Mucosa of descending colon (tissue), 3 donors: Measurements from ENCODE around the gene FOCAD. TPM values are rescaled to one million over a fixed set of nuclear protein-coding genes. Genes with fewer than 3 reads are reported as not detected.

Experiments
- ATAC-seq: fragments of 200-7000 bp; cut with Tn5 transposase; one replicate; pipeline ENCODE4 v1.9.1; 2020; ENCODE audit warnings: mild to moderate bottlenecking, moderate library complexity
- DNase-seq, 3 donors: peaks; one replicate each; pipeline ENCODE4 v3.0.0-alpha.2; 2020
- H3K36me3 ChIP-seq: fragments of 200-600 bp; one replicate; pipeline ENCODE4 v1.8.0; 2021; ENCODE audit warnings: low read depth, mild to moderate bottlenecking
- H3K4me1 ChIP-seq: fragments of 200-600 bp; one replicate; pipeline ENCODE4 v1.8.0; 2021; ENCODE audit warnings: low read depth, mild to moderate bottlenecking
- H3K4me3 ChIP-seq: fragments of 200-600 bp; one replicate; pipeline ENCODE4 v1.8.0; 2021; ENCODE audit warnings: mild to moderate bottlenecking
- H3K9me3 ChIP-seq: fragments of 200-600 bp; one replicate; pipeline ENCODE4 v1.8.0; 2021; ENCODE audit warnings: mild to moderate bottlenecking
- CTCF ChIP-seq: fragments of 200-600 bp; IDR thresholded peaks from one replicate; pipeline ENCODE4 v1.8.0; 2022; ENCODE audit warnings: antibody characterized with exemption, mild to moderate bottlenecking
- intact Hi-C, 2 donors: fragments of 100-400 bp; cut with DNase I in 1 of 2; cut with micrococcal nuclease in 1 of 2; formaldehyde crosslinking; loops; one replicate each; pipeline versions ENCODE4 v1.11.0 to v1.11.1; 2022; cut with DNase I, micrococcal nuclease
- total RNA-seq, 3 donors: library from RNA; stranded (reverse); fragmentation: NEBNext Ultra II Directional in 2 of 3; extraction: Animal tissue kit (Norgen Biotek cat#: 25700) in 2 of 3; gene quantifications; one replicate each; pipeline versions ENCODE4 v1.2.1 to v1.2.4, GENCODE V29; 2021 to 2023
- donor health status: DM: no; HTN: no; CAD: no; lungs with moderate emphysema.
- donor health status: DM: no; HTN: no; CAD: no.
- donor health status: DM: no; HTN: yes; CAD: no.

Gene FOCAD
- total RNA-seq, 3 donors from 2014 or later, result 26.6 to 30.3 (median 26.9) TPM

DNA sequence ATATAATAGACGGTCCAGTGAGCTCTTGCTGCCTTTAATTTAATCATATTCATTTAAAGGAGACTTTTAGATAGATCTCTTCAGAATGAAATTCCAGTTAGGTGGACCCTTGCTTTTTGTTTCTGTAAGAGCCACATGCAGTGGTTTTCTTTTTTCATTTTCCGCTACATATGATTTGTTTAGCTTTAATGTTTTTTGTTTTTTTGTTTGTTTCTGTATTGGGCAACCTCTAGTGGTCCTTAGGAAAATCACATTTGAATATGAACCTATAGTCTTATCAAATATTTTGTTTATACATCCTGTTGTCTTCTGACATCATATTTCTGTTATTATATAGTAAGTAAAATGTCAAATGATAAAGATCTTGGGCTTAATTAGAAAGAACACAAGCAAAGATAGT, 196.6 kb downstream of the FOCAD start:
- no peak for DNase-seq
- no peak for TF ChIP-seq CTCF
- intact Hi-C loops, result loop anchor here in 1 of 2 donors (10.0 kb wide), 1 partner anchor 224 kb away; no protein-coding TSS in a partner anchor

DNA sequence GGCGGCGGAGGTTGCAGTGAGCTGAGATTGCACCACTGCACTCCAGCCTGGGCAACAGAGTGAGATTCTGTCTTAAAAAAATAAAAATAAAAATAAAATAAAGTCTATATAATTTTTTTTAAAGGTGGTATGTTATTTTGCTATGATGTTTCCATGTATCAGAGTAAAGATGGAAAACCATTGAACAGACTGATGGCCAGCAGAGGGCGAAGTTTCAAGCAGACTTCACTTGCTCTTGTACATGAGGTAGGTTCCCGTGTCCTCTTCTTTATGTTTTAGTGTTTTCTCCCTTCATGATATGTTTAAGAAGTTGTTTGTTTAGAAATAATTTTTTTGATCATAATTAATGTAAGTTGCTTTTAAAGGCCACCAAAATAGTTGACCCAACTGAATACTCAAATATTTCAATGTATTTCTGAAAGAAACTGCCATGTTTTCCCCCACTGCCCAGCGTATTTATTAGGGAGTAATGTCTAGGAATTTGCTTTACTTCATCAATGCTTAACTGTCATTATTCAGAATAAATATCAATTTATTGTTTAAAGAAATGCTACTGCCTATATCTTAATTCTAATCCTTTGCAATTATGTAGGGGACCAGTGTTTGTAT, 201.0 kb downstream of the FOCAD start:
- peak in 2 of 3 donors; percentile 46 to 86 for DNase-seq
- no peaks in the 10 kb centered on the region for H3K36me3 ChIP-seq
- intact Hi-C loops, result loop anchor here in 1 of 2 donors (10.0 kb wide), 1 partner anchor 220 kb away; no protein-coding TSS in a partner anchor
- H3K4me3 ChIP-seq, result no peak overlapping the region
- no peaks in the 10 kb centered on the region for H3K4me1 ChIP-seq
- peak; percentile 57 for ATAC-seq
- H3K9me3 ChIP-seq, result no peaks in the 10 kb centered on the region
- TF ChIP-seq CTCF, result no peak

More for the DNA sequence above, 196.6 kb downstream of the FOCAD start:
- Histone ChIP-seq H3K4me1 (no peaks in the 10 kb centered on the region), H3K9me3 (no peaks in the 10 kb centered on the region), H3K36me3 (no peaks in the 10 kb centered on the region), H3K4me3 (no peak overlapping the region)
- ATAC-seq, result no peak

- no peaks in the 10 kb centered on the region for H3K36me3 ChIP-seq
- ATAC-seq (no peak), DNase-seq (no peak)
- TF ChIP-seq CTCF, result no peak
- no peaks in the 10 kb centered on the region for H3K9me3 ChIP-seq
- H3K4me3 ChIP-seq, result no peak overlapping the region
- H3K4me1 ChIP-seq, result no peaks in the 10 kb centered on the region
- intact Hi-C loops, result no loop called here
Measured at GRCh38 chr9:20898885-20899554, 215.0 kb downstream of the FOCAD start.

DNA sequence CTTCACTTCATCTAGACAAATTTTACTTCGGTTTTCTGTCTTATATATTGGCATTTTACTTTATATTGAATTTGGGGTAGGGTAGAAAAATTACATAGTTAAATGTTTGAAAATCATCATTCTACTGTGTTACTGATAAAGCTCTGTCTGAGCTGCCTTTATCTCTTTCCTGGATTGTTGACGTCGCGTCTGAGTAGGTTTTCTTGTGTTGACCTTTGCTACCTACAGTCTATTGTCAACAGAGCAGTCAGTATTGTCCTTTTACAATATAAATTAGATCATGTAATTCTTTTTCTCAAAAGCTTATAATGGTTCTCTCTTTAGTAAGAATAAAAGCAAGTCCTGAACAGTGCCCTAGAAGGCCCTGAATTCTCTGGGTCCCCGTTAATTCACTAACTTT, 219.2 kb downstream of the FOCAD start:
- Histone ChIP-seq H3K4me1 (no peaks in the 10 kb centered on the region), H3K9me3 (no peaks in the 10 kb centered on the region), H3K4me3 (no peak overlapping the region), H3K36me3 (no peaks in the 10 kb centered on the region)
- peak; percentile 83 for ATAC-seq
- peak in 1 of 3 donors; percentile 28 for DNase-seq
- intact Hi-C loops, result no loop called here
- TF ChIP-seq CTCF, result no peak

GRCh38 chr9:20904995-20905394, 220.9 kb downstream of the FOCAD start:
- intact Hi-C loops, result no loop called here
- no peaks in the 10 kb centered on the region for H3K36me3 ChIP-seq
- no peaks in the 10 kb centered on the region for H3K9me3 ChIP-seq
- ATAC-seq (no peak), DNase-seq (no peak)
- no peaks in the 10 kb centered on the region for H3K4me1 ChIP-seq
- no peak for TF ChIP-seq CTCF
- H3K4me3 ChIP-seq, result no peak overlapping the region
